ENCODE results near the gene HSPG2.

DNA sequence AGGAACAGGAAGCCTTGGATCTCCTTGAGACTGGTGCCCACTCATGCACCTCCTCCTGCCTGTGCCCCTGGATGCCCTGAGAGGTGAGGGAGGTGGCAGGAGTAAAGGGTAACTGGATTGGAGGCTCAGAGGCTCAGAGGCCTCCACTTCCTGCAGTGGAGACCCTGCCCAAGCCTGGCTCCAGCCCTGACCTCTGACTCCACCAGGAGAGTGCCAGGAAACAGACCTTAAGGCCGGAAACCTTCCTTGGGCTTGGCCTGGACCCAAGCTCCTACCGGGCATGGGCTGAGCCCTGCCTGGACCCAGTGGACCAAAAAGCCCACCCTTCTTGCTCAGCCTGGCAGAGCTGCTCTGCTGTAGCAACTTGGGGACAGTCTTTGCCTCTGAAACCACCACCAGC lies 24.7 kb upstream of the HSPG2 start:
- TF ChIP-seq, protein P1, sequence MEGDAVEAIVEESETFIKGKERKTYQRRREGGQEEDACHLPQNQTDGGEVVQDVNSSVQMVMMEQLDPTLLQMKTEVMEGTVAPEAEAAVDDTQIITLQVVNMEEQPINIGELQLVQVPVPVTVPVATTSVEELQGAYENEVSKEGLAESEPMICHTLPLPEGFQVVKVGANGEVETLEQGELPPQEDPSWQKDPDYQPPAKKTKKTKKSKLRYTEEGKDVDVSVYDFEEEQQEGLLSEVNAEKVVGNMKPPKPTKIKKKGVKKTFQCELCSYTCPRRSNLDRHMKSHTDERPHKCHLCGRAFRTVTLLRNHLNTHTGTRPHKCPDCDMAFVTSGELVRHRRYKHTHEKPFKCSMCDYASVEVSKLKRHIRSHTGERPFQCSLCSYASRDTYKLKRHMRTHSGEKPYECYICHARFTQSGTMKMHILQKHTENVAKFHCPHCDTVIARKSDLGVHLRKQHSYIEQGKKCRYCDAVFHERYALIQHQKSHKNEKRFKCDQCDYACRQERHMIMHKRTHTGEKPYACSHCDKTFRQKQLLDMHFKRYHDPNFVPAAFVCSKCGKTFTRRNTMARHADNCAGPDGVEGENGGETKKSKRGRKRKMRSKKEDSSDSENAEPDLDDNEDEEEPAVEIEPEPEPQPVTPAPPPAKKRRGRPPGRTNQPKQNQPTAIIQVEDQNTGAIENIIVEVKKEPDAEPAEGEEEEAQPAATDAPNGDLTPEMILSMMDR (IDR thresholded peaks at IDR 0.05), result no peak
- TF ChIP-seq POLR2A (IDR thresholded peaks at IDR 0.05), result no peak
